ENCODE results near the gene RFTN1. TPM values are rescaled to one million over a fixed set of nuclear protein-coding genes. Genes with fewer than 3 reads are reported as not detected.
A peak's percentile ranks its signal among the peaks of the same experiment; 100 is the strongest.
"Not testable (repeated sequence)": the region's sequence is repeated elsewhere in the genome, so short reads cannot be mapped to it uniquely, and the experiment has no call there.

Gene RFTN1
- total RNA-seq, 2 experiments from 2014 or later, result 59.9 to 63.4 TPM

DNA sequence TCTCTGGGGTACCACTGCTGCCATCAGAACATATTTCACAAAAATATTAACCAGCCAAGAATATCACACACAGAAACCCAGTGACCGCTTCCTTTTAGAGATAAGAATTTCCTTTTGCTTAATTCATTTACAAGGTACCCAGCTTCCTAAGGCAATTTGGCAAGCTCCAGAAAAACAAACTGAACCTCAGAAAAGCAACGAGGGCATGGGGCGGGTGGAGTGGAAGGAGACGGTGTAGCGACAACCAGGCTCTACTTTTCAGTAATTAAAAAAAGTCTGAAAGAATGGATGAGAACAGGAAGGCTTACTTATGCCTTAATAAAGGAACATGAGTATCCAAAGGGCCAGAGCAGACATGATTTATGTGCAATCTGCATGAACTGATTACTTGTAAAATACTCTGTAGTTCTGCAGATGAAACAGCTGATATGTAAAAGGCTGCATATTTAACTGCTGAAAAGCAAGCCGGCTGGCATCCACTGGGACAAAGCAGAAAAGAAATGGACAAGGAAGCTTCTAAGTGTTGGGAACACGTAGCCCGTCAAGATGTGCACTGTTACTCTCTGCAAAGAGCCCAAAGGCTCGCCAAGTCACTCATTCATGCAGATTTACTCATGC is 18.6 kb downstream of the RFTN1 start:
- peaks cover 54% of the 10 kb centered on the region for H3K4me1 Mint-ChIP-seq (ENCODE audit: low read depth)

DNA sequence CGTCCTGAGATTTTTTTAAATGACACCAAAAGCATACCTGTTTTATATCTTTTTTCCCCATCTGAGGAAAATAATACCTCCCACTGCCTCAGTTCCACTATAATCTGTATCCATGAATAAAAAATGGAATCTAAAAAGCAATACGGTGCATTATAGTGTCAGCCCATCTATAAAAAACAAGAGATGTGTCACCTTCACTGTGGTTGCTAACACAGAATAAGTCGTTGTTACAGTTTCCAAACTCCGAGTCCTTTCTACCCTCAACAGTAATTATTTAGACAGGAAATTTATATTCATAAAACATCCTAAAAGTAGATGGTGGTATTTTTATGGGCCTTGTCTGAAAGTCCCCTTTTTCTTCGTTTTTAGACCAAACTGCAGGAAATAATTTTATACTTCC is 19.4 kb downstream of the RFTN1 start:
- H3K9me3 Mint-ChIP-seq (ENCODE audit: insufficient read depth), result no peaks in the 10 kb centered on the region
- H3K4me3 Mint-ChIP-seq, result no peak overlapping the region
- H3K36me3 Mint-ChIP-seq (ENCODE audit: low read depth), result peaks cover 67% of the 10 kb centered on the region
- POLR2A ChIA-PET, result interaction anchor here (1.0 to 1.1 kb wide), 2 partner anchors 11 to 14 kb away, joined by 4 to 5 read pairs; no protein-coding TSS in a partner anchor
- H3K4me1 Mint-ChIP-seq (ENCODE audit: low read depth), result peaks cover 52% of the 10 kb centered on the region
- ATAC-seq (no peak), DNase-seq (no peak)
- no peaks in the 10 kb centered on the region for H3K27me3 Mint-ChIP-seq (ENCODE audit: low read depth)
- CTCF ChIA-PET, result interaction anchor here (1.0 to 3.0 kb wide), 4 partner anchors 11 to 204 kb away, joined by 5 to 15 read pairs (median 6); no protein-coding TSS in a partner anchor
- H3K27ac Mint-ChIP-seq, result peak overlapping the region; percentile 41

More for the DNA sequence above, 18.6 kb downstream of the RFTN1 start:
- H3K4me3 Mint-ChIP-seq, result no peak overlapping the region
- H3K27ac Mint-ChIP-seq, result peak overlapping the region; percentile 41
- H3K9me3 Mint-ChIP-seq (ENCODE audit: insufficient read depth), result no peaks in the 10 kb centered on the region
- no peak for ATAC-seq
- ChIA-PET CTCF (interaction anchor here (1.0 to 3.0 kb wide), 5 partner anchors 10 to 205 kb away, joined by 3 to 15 read pairs (median 5); no protein-coding TSS in a partner anchor), POLR2A (interaction anchor here (1.0 to 2.4 kb wide), 4 partner anchors 12 to 17 kb away, joined by 3 to 10 read pairs (median 4); no protein-coding TSS in a partner anchor)
- DNase-seq, result no peak
- H3K36me3 Mint-ChIP-seq (ENCODE audit: low read depth), result peaks cover 64% of the 10 kb centered on the region
- no peaks in the 10 kb centered on the region for H3K27me3 Mint-ChIP-seq (ENCODE audit: low read depth)

DNA sequence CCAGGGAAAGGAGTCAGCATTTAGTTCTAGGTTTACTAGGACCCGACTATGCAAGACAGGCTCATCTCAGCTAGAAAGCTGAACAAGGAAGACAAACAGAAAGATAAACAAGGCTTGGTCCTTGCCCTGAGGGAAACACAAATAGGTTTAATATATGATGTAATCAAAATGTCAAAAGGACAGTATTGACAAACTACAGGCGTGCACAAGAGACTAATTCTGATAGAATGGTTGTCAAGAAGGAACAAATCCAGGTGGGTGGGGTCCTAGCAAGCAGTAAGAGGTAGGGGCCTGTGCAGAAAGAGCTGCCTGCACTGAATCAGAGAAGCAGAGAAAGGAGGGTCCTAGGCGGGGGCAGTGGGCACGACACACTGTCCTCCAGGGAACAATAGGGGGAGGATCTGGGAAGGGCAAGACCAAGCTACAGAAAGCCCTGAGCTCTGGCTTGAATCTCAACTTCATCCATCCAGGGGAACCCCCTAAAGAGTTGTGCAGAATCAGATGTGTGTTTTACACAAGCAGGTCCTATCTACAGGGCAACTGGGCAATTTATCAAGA is 23.4 kb downstream of the RFTN1 start:
- Mint-ChIP-seq H3K4me1 (ENCODE audit: low read depth) (peaks cover 37% of the 10 kb centered on the region), H3K36me3 (ENCODE audit: low read depth) (peaks cover 78% of the 10 kb centered on the region), H3K4me3 (no peak overlapping the region), H3K27ac (peak overlapping the region; percentile 22), H3K9me3 (ENCODE audit: insufficient read depth) (no peaks in the 10 kb centered on the region), H3K27me3 (ENCODE audit: low read depth) (no peaks in the 10 kb centered on the region)
- ATAC-seq (no peak), DNase-seq (no peak)
- ChIA-PET POLR2A (no interaction called here), CTCF (interaction anchor here (1.5 kb wide), 1 partner anchor 13 kb away, joined by 4 read pairs; no protein-coding TSS in a partner anchor)

DNA sequence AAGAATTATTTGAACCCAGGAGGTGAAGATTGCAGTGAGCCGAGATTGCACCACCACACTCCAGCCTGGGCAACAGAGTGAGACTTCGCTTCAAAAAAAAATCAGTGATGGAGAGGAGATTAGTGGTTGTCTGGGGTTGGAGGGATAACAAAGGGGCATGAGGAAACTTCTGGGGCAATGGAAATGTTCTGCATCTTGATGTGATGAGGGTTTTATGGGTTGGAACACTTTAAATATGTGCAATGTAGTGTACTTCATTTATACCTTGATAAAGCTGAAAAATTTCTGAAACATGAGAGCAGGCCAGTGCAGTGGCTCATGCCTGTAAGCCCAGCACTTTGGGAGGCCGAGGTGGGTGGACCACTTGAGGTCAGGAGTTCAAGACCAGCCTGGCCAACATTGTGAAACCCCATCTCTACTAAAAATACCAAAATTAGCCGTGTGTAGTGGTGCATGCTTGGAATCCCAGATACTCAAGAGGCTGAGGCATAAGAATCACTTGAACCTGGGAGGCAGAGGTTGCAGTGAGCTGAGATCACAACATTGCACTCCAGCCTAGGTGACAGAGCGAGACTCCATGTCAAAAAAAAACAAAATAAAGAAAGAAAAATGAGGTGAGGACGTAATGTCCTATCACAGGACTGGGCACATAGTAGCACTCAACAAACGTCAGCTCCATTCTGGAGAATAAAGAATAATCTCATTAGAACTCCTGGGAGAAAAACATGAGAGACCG is 24.0 kb downstream of the RFTN1 start:
- H3K4me3 Mint-ChIP-seq; ATAC-seq; H3K9me3 Mint-ChIP-seq (ENCODE audit: insufficient read depth); H3K27ac Mint-ChIP-seq; H3K27me3 Mint-ChIP-seq (ENCODE audit: low read depth); DNase-seq: not testable (repeated sequence)
- ChIA-PET CTCF (interaction anchor here (1.4 to 1.5 kb wide), 2 partner anchors 11 to 13 kb away, joined by 3 to 4 read pairs; no protein-coding TSS in a partner anchor), POLR2A (interaction anchor here (1.1 kb wide), 1 partner anchor 13 kb away, joined by 3 read pairs; no protein-coding TSS in a partner anchor)
- Mint-ChIP-seq H3K4me1 (ENCODE audit: low read depth) (peaks cover 35% of the 10 kb centered on the region), H3K36me3 (ENCODE audit: low read depth) (peaks cover 79% of the 10 kb centered on the region)

DNA sequence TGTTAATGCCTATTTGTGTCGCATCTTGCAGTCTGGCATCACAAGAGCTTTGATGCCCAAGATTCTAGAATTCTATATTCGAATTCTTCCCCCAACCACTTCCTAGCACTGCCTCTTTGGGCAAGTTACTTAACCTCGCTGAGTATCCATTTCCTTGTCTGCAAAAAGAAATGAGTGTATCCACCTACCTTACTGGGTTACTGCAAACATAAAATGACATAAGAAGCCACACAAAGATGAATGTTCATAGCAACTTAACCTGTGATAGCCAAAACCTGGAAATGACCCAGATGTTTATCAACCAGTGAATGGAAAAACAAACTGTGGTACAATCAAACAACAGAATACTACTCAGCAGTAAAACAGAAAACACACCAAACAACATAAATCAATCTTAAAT is 24.9 kb downstream of the RFTN1 start:
- H3K27ac Mint-ChIP-seq, result peak overlapping the region; percentile 21
- CTCF ChIA-PET, result interaction anchor here (1.4 kb wide), 1 partner anchor 10 kb away, joined by 3 read pairs; no protein-coding TSS in a partner anchor
- POLR2A ChIA-PET, result interaction anchor here (1.1 kb wide), 1 partner anchor 12 kb away, joined by 3 read pairs; no protein-coding TSS in a partner anchor
- H3K9me3 Mint-ChIP-seq (ENCODE audit: insufficient read depth), result no peaks in the 10 kb centered on the region
- H3K4me1 Mint-ChIP-seq (ENCODE audit: low read depth), result peaks cover 38% of the 10 kb centered on the region
- no peak overlapping the region for H3K4me3 Mint-ChIP-seq
- ATAC-seq (no peak), DNase-seq (no peak)
- no peaks in the 10 kb centered on the region for H3K27me3 Mint-ChIP-seq (ENCODE audit: low read depth)
- H3K36me3 Mint-ChIP-seq (ENCODE audit: low read depth), result peaks cover 81% of the 10 kb centered on the region

DNA sequence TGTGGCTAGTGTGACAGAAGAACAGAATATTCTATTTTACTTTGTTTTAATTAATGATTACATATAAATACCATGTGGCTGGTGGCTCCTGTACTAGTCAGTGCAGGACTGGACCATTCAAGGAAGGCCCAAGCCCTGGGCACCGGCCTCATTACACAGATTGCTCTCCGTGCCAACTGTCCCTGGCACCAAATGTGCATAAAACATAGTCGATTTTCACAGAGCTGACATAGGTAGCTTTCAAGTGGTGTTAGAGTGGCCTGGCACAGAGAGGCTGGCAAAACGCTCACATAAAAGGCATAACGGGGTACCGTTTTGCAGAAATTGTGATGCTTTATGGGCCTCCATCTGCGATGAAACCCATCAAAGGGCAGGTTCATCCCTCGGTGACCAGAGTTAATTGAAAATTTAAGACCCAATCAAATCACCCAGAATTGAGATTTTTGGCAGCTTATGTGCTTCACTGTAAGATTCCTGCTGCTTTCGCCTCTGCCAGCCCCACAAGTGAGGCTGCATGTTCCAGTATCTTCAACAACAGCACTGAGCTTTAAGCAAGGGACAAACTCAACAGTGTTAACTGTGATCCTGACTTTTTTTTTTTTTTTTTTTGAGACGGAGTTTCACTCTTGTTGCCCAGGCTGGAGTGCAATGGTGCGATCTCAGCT is 25.9 kb downstream of the RFTN1 start:
- DNase-seq (no peak), ATAC-seq (no peak)
- Mint-ChIP-seq H3K9me3 (ENCODE audit: insufficient read depth) (no peaks in the 10 kb centered on the region), H3K36me3 (ENCODE audit: low read depth) (peaks cover 76% of the 10 kb centered on the region), H3K27ac (no peak overlapping the region), H3K27me3 (ENCODE audit: low read depth) (no peaks in the 10 kb centered on the region), H3K4me3 (no peak overlapping the region), H3K4me1 (ENCODE audit: low read depth) (peaks cover 48% of the 10 kb centered on the region)
- ChIA-PET POLR2A (no interaction called here), CTCF (interaction anchor here (1.3 kb wide), 1 partner anchor 20 kb away, joined by 3 read pairs; no protein-coding TSS in a partner anchor)

DNA sequence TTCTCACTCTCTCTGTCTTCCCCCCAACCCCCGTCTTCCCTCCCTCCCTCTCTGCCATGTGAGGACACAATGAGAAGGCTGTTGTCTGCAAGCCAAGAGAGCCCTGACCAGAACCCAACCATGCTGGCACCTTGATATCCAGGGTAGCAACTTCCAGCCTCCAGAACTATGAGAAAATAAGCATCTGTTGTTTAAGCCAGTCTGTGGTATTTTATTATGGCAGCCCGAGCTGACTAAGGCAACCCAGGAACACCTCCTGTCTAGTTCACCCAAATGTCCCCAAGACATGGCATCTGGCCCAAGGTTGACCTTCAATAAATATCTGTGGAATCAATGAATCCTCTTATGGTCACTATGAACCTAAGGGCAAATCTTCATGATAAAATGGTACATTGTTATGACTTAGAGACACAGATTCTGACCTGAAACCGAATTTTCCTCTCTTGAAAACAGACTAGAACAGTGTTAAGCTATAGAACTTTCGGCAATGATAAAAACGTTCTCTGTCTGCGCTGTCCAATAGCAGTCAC is 26.5 kb downstream of the RFTN1 start:
- ChIA-PET CTCF (interaction anchor here (1.3 kb wide), 1 partner anchor 20 kb away, joined by 3 read pairs; no protein-coding TSS in a partner anchor), POLR2A (interaction anchor here (1.1 kb wide), 1 partner anchor 9 kb away, joined by 3 read pairs; no protein-coding TSS in a partner anchor)
- H3K4me1 Mint-ChIP-seq (ENCODE audit: low read depth), result peaks cover 55% of the 10 kb centered on the region
- ATAC-seq, result no peak
- no peak overlapping the region for H3K4me3 Mint-ChIP-seq
- no peaks in the 10 kb centered on the region for H3K9me3 Mint-ChIP-seq (ENCODE audit: insufficient read depth)
- H3K36me3 Mint-ChIP-seq (ENCODE audit: low read depth), result peaks cover 70% of the 10 kb centered on the region
- no peak overlapping the region for H3K27ac Mint-ChIP-seq
- no peak for DNase-seq
- H3K27me3 Mint-ChIP-seq (ENCODE audit: low read depth), result no peaks in the 10 kb centered on the region

DNA sequence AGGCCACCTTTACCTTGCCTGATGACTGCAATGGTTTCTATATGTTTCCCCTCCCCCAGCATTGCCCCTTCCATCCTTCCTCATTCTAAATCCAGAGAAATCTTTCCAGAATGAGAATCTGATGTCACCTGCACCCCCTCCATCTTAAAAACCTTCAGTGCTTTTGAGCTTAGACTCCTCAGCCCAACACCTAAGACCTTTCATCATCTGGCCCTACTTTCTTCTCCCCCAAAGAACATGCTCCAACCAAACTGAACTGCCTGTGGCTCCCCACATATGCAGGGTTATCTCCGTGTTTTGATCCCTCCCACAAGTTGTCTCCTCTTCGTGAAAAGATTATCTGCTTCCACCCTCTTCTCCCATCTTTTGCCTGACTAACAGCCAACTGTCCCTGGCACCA is 27.3 kb downstream of the RFTN1 start:
- DNase-seq (no peak), ATAC-seq (no peak)
- Mint-ChIP-seq H3K36me3 (ENCODE audit: low read depth) (peaks cover 67% of the 10 kb centered on the region), H3K27ac (peak overlapping the region; percentile 7), H3K9me3 (ENCODE audit: insufficient read depth) (no peaks in the 10 kb centered on the region), H3K4me1 (ENCODE audit: low read depth) (peaks cover 63% of the 10 kb centered on the region), H3K27me3 (ENCODE audit: low read depth) (no peaks in the 10 kb centered on the region), H3K4me3 (no peak overlapping the region)
- CTCF ChIA-PET, result interaction anchor here (4.4 kb wide), 1 partner anchor 26 kb away, joined by 18 read pairs; no protein-coding TSS in a partner anchor
- POLR2A ChIA-PET, result interaction anchor here (1.1 kb wide), 1 partner anchor 10 kb away, joined by 3 read pairs; no protein-coding TSS in a partner anchor

DNA sequence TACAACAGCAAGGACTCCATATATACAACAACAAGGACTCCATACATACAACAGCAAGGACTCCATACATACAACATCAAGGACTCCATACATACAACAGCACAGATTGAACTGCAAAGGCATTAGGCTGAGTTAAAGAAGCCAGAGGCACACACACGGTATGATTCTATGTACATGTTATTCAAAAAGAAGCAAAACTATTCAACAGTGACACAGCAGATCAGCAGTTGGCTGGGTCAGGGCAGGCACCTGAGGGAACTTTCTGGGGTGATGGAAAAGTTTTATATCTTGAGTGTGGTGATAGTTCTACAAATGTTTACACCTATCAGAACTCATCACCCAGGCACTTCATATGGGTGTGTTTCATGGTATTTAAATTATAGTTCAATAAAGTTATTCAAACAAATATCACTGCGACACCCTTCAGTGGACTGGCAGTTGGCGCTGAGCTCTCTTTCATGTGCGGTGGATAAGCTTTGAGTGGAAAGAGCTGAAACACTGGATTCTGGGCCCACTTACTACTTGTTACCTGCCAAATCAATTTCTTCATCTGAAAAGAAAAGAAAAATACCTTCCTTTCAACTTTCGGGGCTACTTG is 28.0 kb downstream of the RFTN1 start:
- ATAC-seq (no peak), DNase-seq (no peak)
- ChIA-PET POLR2A (interaction anchor here (0.6 to 0.7 kb wide), 2 partner anchors 30 to 220 kb away, joined by 3 read pairs; partner anchors contain the start of gene OXNAD1), CTCF (interaction anchor here (1.8 to 4.4 kb wide), 2 partner anchors 26 to 195 kb away, joined by 4 to 18 read pairs; no protein-coding TSS in a partner anchor)
- Mint-ChIP-seq H3K27me3 (ENCODE audit: low read depth) (no peaks in the 10 kb centered on the region), H3K36me3 (ENCODE audit: low read depth) (peaks cover 61% of the 10 kb centered on the region), H3K4me3 (no peak overlapping the region), H3K27ac (peak overlapping the region; percentile 3), H3K9me3 (ENCODE audit: insufficient read depth) (no peaks in the 10 kb centered on the region), H3K4me1 (ENCODE audit: low read depth) (peaks cover 70% of the 10 kb centered on the region)

DNA sequence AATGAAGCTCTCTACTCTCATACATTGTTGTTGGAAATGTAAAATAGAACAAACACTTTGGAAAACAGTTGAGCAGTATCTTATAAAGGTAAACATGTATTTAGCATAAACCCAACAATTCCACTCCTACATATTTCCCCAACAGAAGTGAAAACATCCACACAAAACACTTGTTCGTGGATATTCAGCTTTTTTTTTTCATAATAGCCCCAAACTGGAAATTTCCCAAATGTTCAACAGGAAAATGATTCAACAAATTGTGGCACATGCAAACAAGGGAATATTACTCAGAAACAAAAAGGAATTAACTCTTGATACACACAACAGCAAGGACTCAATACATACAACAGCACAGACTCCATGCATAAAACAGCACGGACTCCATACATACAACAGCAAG is 28.5 kb downstream of the RFTN1 start:
- CTCF ChIA-PET, result interaction anchor here (0.6 to 4.4 kb wide), 3 partner anchors 27 to 195 kb away, joined by 3 to 18 read pairs (median 4); no protein-coding TSS in a partner anchor
- no peak overlapping the region for H3K4me3 Mint-ChIP-seq
- H3K9me3 Mint-ChIP-seq (ENCODE audit: insufficient read depth), result no peaks in the 10 kb centered on the region
- peak overlapping the region; percentile 3 for H3K27ac Mint-ChIP-seq
- peaks cover 74% of the 10 kb centered on the region for H3K4me1 Mint-ChIP-seq (ENCODE audit: low read depth)
- ATAC-seq, result no peak
- peaks cover 61% of the 10 kb centered on the region for H3K36me3 Mint-ChIP-seq (ENCODE audit: low read depth)
- no peaks in the 10 kb centered on the region for H3K27me3 Mint-ChIP-seq (ENCODE audit: low read depth)
- DNase-seq, result no peak
- POLR2A ChIA-PET, result interaction anchor here (0.6 to 0.7 kb wide), 2 partner anchors 31 to 220 kb away, joined by 3 read pairs; partner anchors contain the start of gene OXNAD1
